Measurements from ENCODE around the gene PARD3B.

The PARD3B gene

GRCh38 chr2:204842068-204842467 is 296.8 kb downstream of the PARD3B start:
- DNase-seq (ENCODE audit: low read depth in 2 of 2), result no peak

GRCh38 chr2:204842661-204843485 is 297.6 kb downstream of the PARD3B start:
- DNase-seq (ENCODE audit: low read depth in 2 of 2), result peak in 1 of 2 experiments; percentile 4

GRCh38 chr2:204846471-204846870 is 301.2 kb downstream of the PARD3B start:
- DNase-seq (ENCODE audit: low read depth in 2 of 2), result no peak

GRCh38 chr2:204849892-204850291 is 304.6 kb downstream of the PARD3B start:
- DNase-seq (ENCODE audit: low read depth in 2 of 2), result no peak

GRCh38 chr2:204850581-204850980 is 305.3 kb downstream of the PARD3B start:
- no peak for DNase-seq (ENCODE audit: low read depth in 2 of 2)

- no peak for DNase-seq (ENCODE audit: low read depth in 2 of 2)
Observed at GRCh38 chr2:204853905-204854304, 308.6 kb downstream of the PARD3B start.

- DNase-seq (ENCODE audit: low read depth in 2 of 2), result no peak
Observed at GRCh38 chr2:204860274-204860673, 315.0 kb downstream of the PARD3B start.

- no peak for DNase-seq (ENCODE audit: low read depth in 2 of 2)
Observed at GRCh38 chr2:204862809-204863208, 317.5 kb downstream of the PARD3B start.

- no peak for DNase-seq (ENCODE audit: low read depth in 2 of 2)
Observed at GRCh38 chr2:204863336-204863735, 318.1 kb downstream of the PARD3B start.

- no peak for DNase-seq (ENCODE audit: low read depth in 2 of 2)
Observed at GRCh38 chr2:204869132-204869823, 324.0 kb downstream of the PARD3B start.

GRCh38 chr2:204870053-204870452 is 324.8 kb downstream of the PARD3B start:
- DNase-seq (ENCODE audit: low read depth in 2 of 2), result no peak

GRCh38 chr2:204871231-204871953 is 326.1 kb downstream of the PARD3B start:
- no peak for DNase-seq (ENCODE audit: low read depth in 2 of 2)

- DNase-seq (ENCODE audit: low read depth in 2 of 2), result no peak
Observed at GRCh38 chr2:204876311-204876710, 331.0 kb downstream of the PARD3B start.

- DNase-seq (ENCODE audit: low read depth in 2 of 2), result no peak
Observed at GRCh38 chr2:204877691-204878090, 332.4 kb downstream of the PARD3B start.

GRCh38 chr2:204880928-204881327 is 335.7 kb downstream of the PARD3B start:
- DNase-seq (ENCODE audit: low read depth in 2 of 2), result no peak

GRCh38 chr2:204881655-204882054 is 336.4 kb downstream of the PARD3B start:
- no peak for DNase-seq (ENCODE audit: low read depth in 2 of 2)

GRCh38 chr2:204885747-204886146 is 340.5 kb downstream of the PARD3B start:
- DNase-seq (ENCODE audit: low read depth in 2 of 2), result no peak

- DNase-seq (ENCODE audit: low read depth in 2 of 2), result no peak
Observed at GRCh38 chr2:204886713-204887112, 341.4 kb downstream of the PARD3B start.

- DNase-seq (ENCODE audit: low read depth in 2 of 2), result no peak
Observed at GRCh38 chr2:204888222-204888621, 342.9 kb downstream of the PARD3B start.

- DNase-seq (ENCODE audit: low read depth in 2 of 2), result no peak
Observed at GRCh38 chr2:204890680-204891079, 345.4 kb downstream of the PARD3B start.

GRCh38 chr2:204891739-204892138 is 346.5 kb downstream of the PARD3B start:
- DNase-seq (ENCODE audit: low read depth in 2 of 2), result no peak

GRCh38 chr2:204892506-204893255 is 347.4 kb downstream of the PARD3B start:
- no peak for DNase-seq (ENCODE audit: low read depth in 2 of 2)

Measured in stimulated activated CD4-positive, alpha-beta T cell treated with anti-CD3 and anti-CD28 coated beads, Interleukin-12 subunit alpha, Interleukin-12 subunit beta, amount 100 ng/mL, for 24 hours (primary cell).